Glutamatergic neuron (in vitro differentiated cells): ENCODE data around the gene KCTD16. TPM values are rescaled to one million over a fixed set of nuclear protein-coding genes. Genes with fewer than 3 reads are reported as not detected.

Source experiments
- DNase-seq: peaks from one replicate; pipeline ENCODE4 v3.0.0; 2022
- H3K27ac Mint-ChIP-seq: one replicate; pipeline ENCODE4 v1.8.0; 2020; ENCODE audit warnings: mild to moderate bottlenecking, mixed read lengths, inconsistent platforms; ENCODE audit not compliant: unreplicated experiment
- H3K27me3 Mint-ChIP-seq: one replicate; pipeline ENCODE4 v1.8.0; 2020; ENCODE audit warnings: mild to moderate bottlenecking, moderate library complexity, mixed read lengths, inconsistent platforms; ENCODE audit not compliant: unreplicated experiment
- H3K36me3 Mint-ChIP-seq: one replicate; pipeline ENCODE4 v1.8.0; 2020; ENCODE audit warnings: mild to moderate bottlenecking, mixed read lengths, inconsistent platforms; ENCODE audit not compliant: unreplicated experiment
- H3K4me1 Mint-ChIP-seq: one replicate; pipeline ENCODE4 v1.8.0; 2020; ENCODE audit warnings: mild to moderate bottlenecking, low read depth, mixed read lengths, inconsistent platforms; ENCODE audit not compliant: unreplicated experiment
- H3K4me3 Mint-ChIP-seq: one replicate; pipeline ENCODE4 v1.8.0; 2020; ENCODE audit warnings: mild to moderate bottlenecking, mixed read lengths, inconsistent platforms; ENCODE audit not compliant: unreplicated experiment
- H3K9me3 Mint-ChIP-seq: one replicate; pipeline ENCODE4 v1.8.0; 2020; ENCODE audit warnings: mild to moderate bottlenecking, moderate library complexity, mixed read lengths, inconsistent platforms; ENCODE audit not compliant: unreplicated experiment
- CTCF ChIP-seq: fragments of 200-600 bp; sonication (generic); IDR thresholded peaks from one replicate; pipeline ENCODE4 v1.5.0; 2021; ENCODE audit not compliant: partially characterized antibody, unreplicated experiment
- total RNA-seq: library from RNA; stranded (reverse); fragmentation: NEBNext Ultra II Directional; extraction: Animal tissue kit (Norgen Biotek cat#: 25700); gene quantifications from one replicate; pipeline ENCODE4 v1.2.1, GENCODE V29; 2021; ENCODE audit not compliant: unreplicated experiment

Gene KCTD16
- total RNA-seq, 1 donor from 2014 or later: 16.9 TPM

GRCh38 chr5:144134194-144134826 is 36.4 kb upstream of the KCTD16 start:
- Mint-ChIP-seq H3K9me3 (no peaks in the 10 kb centered on the region), H3K27me3 (peaks cover 3% of the 10 kb centered on the region), H3K4me3 (no peak overlapping the region), H3K36me3 (no peaks in the 10 kb centered on the region), H3K4me1 (peaks cover 8% of the 10 kb centered on the region), H3K27ac (no peak overlapping the region)
- TF ChIP-seq CTCF: no peak
- no peak for DNase-seq

- Mint-ChIP-seq H3K9me3 (no peaks in the 10 kb centered on the region), H3K36me3 (no peaks in the 10 kb centered on the region), H3K27me3 (peaks cover 3% of the 10 kb centered on the region), H3K4me1 (peaks cover 11% of the 10 kb centered on the region), H3K27ac (no peak overlapping the region), H3K4me3 (no peak overlapping the region)
- TF ChIP-seq CTCF: no peak
- no peak for DNase-seq
These were observed 35.4 kb upstream of the KCTD16 start for GRCh38 chr5:144135113-144135762.

- DNase-seq: no peak
- H3K27ac Mint-ChIP-seq: no peak overlapping the region
- TF ChIP-seq CTCF: no peak
- peaks cover 15% of the 10 kb centered on the region for H3K4me1 Mint-ChIP-seq
- H3K4me3 Mint-ChIP-seq: no peak overlapping the region
- no peaks in the 10 kb centered on the region for H3K27me3 Mint-ChIP-seq
- no peaks in the 10 kb centered on the region for H3K36me3 Mint-ChIP-seq
- no peaks in the 10 kb centered on the region for H3K9me3 Mint-ChIP-seq
These were observed 31.1 kb upstream of the KCTD16 start for GRCh38 chr5:144139586-144139985.

- no peak for TF ChIP-seq CTCF
- Mint-ChIP-seq H3K4me1 (peaks cover 15% of the 10 kb centered on the region), H3K36me3 (no peaks in the 10 kb centered on the region), H3K27me3 (no peaks in the 10 kb centered on the region), H3K4me3 (no peak overlapping the region), H3K27ac (no peak overlapping the region), H3K9me3 (no peaks in the 10 kb centered on the region)
- DNase-seq: no peak
These were observed 29.1 kb upstream of the KCTD16 start for GRCh38 chr5:144141585-144141984.

GRCh38 chr5:144142139-144142823 is 28.4 kb upstream of the KCTD16 start:
- peak; percentile 75 for TF ChIP-seq CTCF
- Mint-ChIP-seq H3K4me3 (no peak overlapping the region), H3K27ac (no peak overlapping the region), H3K9me3 (no peaks in the 10 kb centered on the region), H3K36me3 (no peaks in the 10 kb centered on the region), H3K4me1 (peaks cover 15% of the 10 kb centered on the region), H3K27me3 (no peaks in the 10 kb centered on the region)
- DNase-seq: no peak
